GM19025 (cell line): ENCODE measurements around the gene MYO1C.
"Not testable (repeated sequence)": the region's sequence is repeated elsewhere in the genome, so short reads cannot be mapped to it uniquely, and the experiment has no call there.

ENCODE experiments used
- ATAC-seq: cut with Tn5 transposase; IDR thresholded peaks from one replicate; pipeline ENCODE4 v1.9.1; 2021; ENCODE audit warnings: mild to moderate bottlenecking, low read depth, moderate library complexity; ENCODE audit not compliant: unreplicated experiment

Gene MYO1C

GRCh38 chr17:1434150-1434549 is 58.3 kb downstream of the MYO1C start:
- ATAC-seq: no peak

GRCh38 chr17:1431631-1432104 is 60.8 kb downstream of the MYO1C start:
- ATAC-seq: peak; percentile 60

- ATAC-seq: no peak
These were observed 68.9 kb downstream of the MYO1C start for GRCh38 chr17:1423456-1424135.

GRCh38 chr17:1422885-1423284 is 69.6 kb downstream of the MYO1C start:
- ATAC-seq: no peak

- no peak for ATAC-seq
These were observed 71.0 kb downstream of the MYO1C start for GRCh38 chr17:1421470-1421869.

GRCh38 chr17:1420981-1421380 is 71.5 kb downstream of the MYO1C start:
- no peak for ATAC-seq

- ATAC-seq: no peak
These were observed 72.3 kb downstream of the MYO1C start for GRCh38 chr17:1420163-1420562.

- ATAC-seq: not testable (repeated sequence)
These were observed 74.0 kb downstream of the MYO1C start for GRCh38 chr17:1418476-1418875.

- ATAC-seq: no peak
These were observed 76.1 kb downstream of the MYO1C start for GRCh38 chr17:1416414-1416813.

- no peak for ATAC-seq
These were observed 77.9 kb downstream of the MYO1C start for GRCh38 chr17:1414634-1415033.
